Neuronal stem cell (in vitro differentiated cells): ENCODE measurements around the gene GRM7.

Experiments
- DNase-seq: peaks from one replicate; pipeline ENCODE4 v3.0.0-alpha.2; 2013; ENCODE audit warnings: low spot score
- H2AFZ ChIP-seq: one replicate; pipeline ENCODE4 v1.6.1; 2013; ENCODE audit warnings: mild to moderate bottlenecking, low read length, inconsistent platforms
- H2AK5ac ChIP-seq: 2 replicates; pipeline ENCODE4 v1.6.1; 2013; ENCODE audit warnings: low read depth, mild to moderate bottlenecking, inconsistent platforms, low read length, moderate library complexity, mixed read lengths
- H2BK120ac ChIP-seq: 2 replicates; pipeline ENCODE4 v1.6.1; 2013; ENCODE audit warnings: low read depth, mild to moderate bottlenecking, inconsistent platforms, low read length, moderate library complexity, mixed read lengths
- H2BK12ac ChIP-seq: one replicate; pipeline ENCODE4 v1.6.1; 2013; ENCODE audit warnings: low read length, inconsistent platforms
- H2BK15ac ChIP-seq: 2 replicates; pipeline ENCODE4 v1.6.1; 2013; ENCODE audit warnings: mild to moderate bottlenecking, low read length, inconsistent platforms, mixed read lengths
- H2BK5ac ChIP-seq: one replicate; pipeline ENCODE4 v1.6.1; 2013; ENCODE audit warnings: inconsistent platforms, mild to moderate bottlenecking, low read length, moderate library complexity
- H3K14ac ChIP-seq: one replicate; pipeline ENCODE4 v1.6.1; 2013; ENCODE audit warnings: low read length, inconsistent platforms
- H3K18ac ChIP-seq: 2 replicates; pipeline ENCODE4 v1.6.1; 2013; ENCODE audit warnings: low read length, inconsistent platforms
- H3K23ac ChIP-seq: 2 replicates; pipeline ENCODE4 v1.6.1; 2013; ENCODE audit warnings: low read depth, mild to moderate bottlenecking, mixed read lengths, low read length, inconsistent platforms; ENCODE audit not compliant: poor library complexity
- H3K27ac ChIP-seq: replicated peaks from 3 replicates; pipeline ENCODE4 v1.5.1; 2013; ENCODE audit warnings: low read length, inconsistent platforms
- H3K27me3 ChIP-seq, 3 experiments: 2 replicates each; pipeline ENCODE4 v1.6.1; 2013; ENCODE audit warnings: low read length in 3 of 3, mild to moderate bottlenecking in 2 of 3, inconsistent platforms in 1 of 3, low read depth in 1 of 3, mixed read lengths in 1 of 3, moderate library complexity in 1 of 3; ENCODE audit not compliant: control insufficient read depth in 3 of 3, insufficient read depth in 3 of 3
- H3K36me3 ChIP-seq, 2 donors: replicated peaks in 1 of 2; 2 replicates each; pipeline ENCODE4 v1.6.1; 2013; ENCODE audit warnings: low read length in 2 of 2; ENCODE audit not compliant: control insufficient read depth in 2 of 2, insufficient read depth in 2 of 2
- H3K4ac ChIP-seq: 2 replicates; pipeline ENCODE4 v1.6.1; 2013; ENCODE audit warnings: inconsistent platforms, mild to moderate bottlenecking, low read length, moderate library complexity
- H3K4me1 ChIP-seq, 2 donors: 1 replicate in 1 of 2; 2 replicates in 1 of 2; pipeline ENCODE4 v1.6.1; 2013; ENCODE audit warnings: low read length in 2 of 2, low read depth in 1 of 2; ENCODE audit not compliant: control insufficient read depth in 2 of 2, insufficient read depth in 1 of 2
- H3K4me2 ChIP-seq: one replicate; pipeline ENCODE4 v1.6.1; 2013; ENCODE audit warnings: mild to moderate bottlenecking, low read length, inconsistent platforms; ENCODE audit not compliant: insufficient read depth, poor library complexity, severe bottlenecking
- H3K4me3 ChIP-seq, 2 donors: 2 replicates each; pipeline ENCODE4 v1.5.1; 2013; ENCODE audit warnings: low read length in 2 of 2, mild to moderate bottlenecking in 2 of 2, inconsistent platforms in 1 of 2, moderate library complexity in 1 of 2
- H3K79me1 ChIP-seq: one replicate; pipeline ENCODE4 v1.6.1; 2013; ENCODE audit warnings: low read depth, mild to moderate bottlenecking, inconsistent platforms, low read length, moderate library complexity
- H3K9ac ChIP-seq: one replicate; pipeline ENCODE4 v1.6.1; 2013; ENCODE audit warnings: mild to moderate bottlenecking, low read depth, low read length, inconsistent platforms; ENCODE audit not compliant: poor library complexity
- H3K9me3 ChIP-seq, 2 donors: replicated peaks in 1 of 2; 2 replicates each; pipeline versions ENCODE3 to v1.6.1; 2013; ENCODE audit warnings: low read length in 2 of 2, mild to moderate bottlenecking in 2 of 2, inconsistent platforms in 1 of 2, low read depth in 1 of 2, mixed read lengths in 1 of 2, moderate library complexity in 1 of 2; ENCODE audit not compliant: control insufficient read depth in 2 of 2, insufficient read depth in 1 of 2
- H4K8ac ChIP-seq: one replicate; pipeline ENCODE4 v1.6.1; 2013; ENCODE audit warnings: low read depth, mild to moderate bottlenecking, inconsistent platforms, low read length, moderate library complexity
- H4K91ac ChIP-seq: one replicate; pipeline ENCODE4 v1.6.1; 2013; ENCODE audit warnings: low read length, low read depth, mild to moderate bottlenecking, inconsistent platforms; ENCODE audit not compliant: poor library complexity
- WGBS, 2 donors: extraction: QIAGEN DNeasy Blood & Tissue Kit; methylation state at CpG; one replicate each; pipeline ENCODE4 v1.1.7; 2013; ENCODE audit warnings: missing lambda C conversion rate in 2 of 2, mixed read lengths in 1 of 2; ENCODE audit not compliant: insufficient read length in 2 of 2, insufficient replicate concordance in 1 of 2; ENCODE audit errors: extremely low coverage in 2 of 2; 5-methylcytosine and 5-hydroxymethylcytosine counted together

Gene GRM7

GRCh38 chr3:7288133-7288532 lies 427.2 kb downstream of the GRM7 start:
- Histone ChIP-seq H3K4me2 (no peak overlapping the region), H3K27ac (no peak overlapping the region), H2BK12ac (no peak overlapping the region), H3K14ac (no peak overlapping the region), H2BK15ac (no peak overlapping the region), H2AFZ (no peak overlapping the region), H3K4me3 (no peak overlapping the region), H3K79me1 (no peaks in the 10 kb centered on the region), H3K18ac (no peak overlapping the region), H2AK5ac (no peak overlapping the region), H3K4me1 (no peaks in the 10 kb centered on the region), H3K36me3 (no peaks in the 10 kb centered on the region), H3K23ac (no peak overlapping the region), H2BK5ac (no peak overlapping the region), H3K9me3 (no peaks in the 10 kb centered on the region), H3K27me3 (no peaks in the 10 kb centered on the region), H4K8ac (no peak overlapping the region), H3K9ac (no peak overlapping the region), H2BK120ac (no peak overlapping the region), H4K91ac (no peak overlapping the region), H3K4ac (no peak overlapping the region)
- DNase-seq: no peak
- no CpG with 5 or more reads among the region's 3 CpGs for WGBS, 2 donors

- Histone ChIP-seq H3K27ac (no peak overlapping the region), H2BK5ac (no peak overlapping the region), H3K9ac (no peak overlapping the region), H2BK12ac (no peak overlapping the region), H3K36me3 (no peaks in the 10 kb centered on the region), H3K79me1 (no peaks in the 10 kb centered on the region), H4K8ac (no peak overlapping the region), H2BK120ac (no peak overlapping the region), H3K9me3 (no peaks in the 10 kb centered on the region), H4K91ac (no peak overlapping the region), H3K18ac (no peak overlapping the region), H3K4me3 (no peak overlapping the region), H3K4me2 (no peak overlapping the region), H2BK15ac (no peak overlapping the region), H3K4me1 (no peaks in the 10 kb centered on the region), H3K14ac (no peak overlapping the region), H2AK5ac (no peak overlapping the region), H3K4ac (no peak overlapping the region), H3K23ac (no peak overlapping the region), H2AFZ (no peak overlapping the region), H3K27me3 (no peaks in the 10 kb centered on the region)
- WGBS, 2 donors: no CpG with 5 or more reads among the region's 1 CpG
- no peak for DNase-seq
These were observed 428.2 kb downstream of the GRM7 start for GRCh38 chr3:7289121-7289520.

GRCh38 chr3:7290077-7290825 lies 429.3 kb downstream of the GRM7 start:
- no peak overlapping the region for H2AFZ ChIP-seq
- H3K14ac ChIP-seq: no peak overlapping the region
- H3K4ac ChIP-seq: no peak overlapping the region
- no CpG with 5 or more reads among the region's 1 CpG for WGBS, 2 donors
- no peak overlapping the region for H3K18ac ChIP-seq
- no peak overlapping the region for H4K91ac ChIP-seq
- H3K79me1 ChIP-seq: no peaks in the 10 kb centered on the region
- no peak overlapping the region for H2BK120ac ChIP-seq
- no peak overlapping the region for H4K8ac ChIP-seq
- H2BK5ac ChIP-seq: no peak overlapping the region
- no peaks in the 10 kb centered on the region for H3K27me3 ChIP-seq
- H3K9me3 ChIP-seq: no peaks in the 10 kb centered on the region
- H3K27ac ChIP-seq: no peak overlapping the region
- no peak overlapping the region for H3K4me2 ChIP-seq
- no peak overlapping the region for H2BK15ac ChIP-seq
- no peaks in the 10 kb centered on the region for H3K4me1 ChIP-seq
- no peaks in the 10 kb centered on the region for H3K36me3 ChIP-seq
- no peak overlapping the region for H3K4me3 ChIP-seq
- H3K23ac ChIP-seq: no peak overlapping the region
- DNase-seq: no peak
- H3K9ac ChIP-seq: no peak overlapping the region
- no peak overlapping the region for H2AK5ac ChIP-seq
- H2BK12ac ChIP-seq: no peak overlapping the region

- Histone ChIP-seq H2BK12ac (no peak overlapping the region), H3K9ac (no peak overlapping the region), H3K36me3 (no peaks in the 10 kb centered on the region), H3K4ac (no peak overlapping the region), H3K18ac (no peak overlapping the region), H2BK15ac (no peak overlapping the region), H3K27ac (no peak overlapping the region), H3K27me3 (no peaks in the 10 kb centered on the region), H3K23ac (no peak overlapping the region), H4K91ac (no peak overlapping the region), H3K4me3 (no peak overlapping the region), H3K4me1 (no peaks in the 10 kb centered on the region), H2AK5ac (no peak overlapping the region), H3K4me2 (no peak overlapping the region), H3K14ac (no peak overlapping the region), H3K79me1 (no peaks in the 10 kb centered on the region), H2BK5ac (no peak overlapping the region), H2AFZ (no peak overlapping the region), H3K9me3 (no peaks in the 10 kb centered on the region), H2BK120ac (no peak overlapping the region), H4K8ac (no peak overlapping the region)
- DNase-seq: no peak
- no CpG with 5 or more reads among the region's 2 CpGs for WGBS, 2 donors
These were observed 431.4 kb downstream of the GRM7 start for GRCh38 chr3:7292362-7292761.
